K562 (cell line): ENCODE measurements around the gene HIF1A.

ENCODE experiments used
- CHCHD3 ChIP-seq: fragments of 250-450 bp; sonication (Bioruptor Pico); IDR thresholded peaks from 2 replicates; pipeline ENCODE4 v2.1.2; 2022; ENCODE audit warnings: mild to moderate bottlenecking
- CTCF ChIP-seq, 3 experiments: IDR thresholded peaks in 2 of 3; conservative IDR thresholded peaks in 1 of 3; 2 replicates each; pipeline ENCODE4 v1.5.1; 2011 to 2012; ENCODE audit warnings: low read length in 3 of 3, mild to moderate bottlenecking in 3 of 3, control low read depth in 2 of 3, improper control_type of control experiment in 1 of 3, inconsistent platforms in 1 of 3, low read depth in 1 of 3, mixed read lengths in 1 of 3, moderate library complexity in 1 of 3; ENCODE audit not compliant: insufficient read depth in 2 of 3
- E2F4 ChIP-seq: sonication (generic); formaldehyde crosslinking; IDR thresholded peaks from 2 replicates; pipeline ENCODE4 v1.8.0; 2022; ENCODE audit warnings: mild to moderate bottlenecking, low read depth, missing genetic modification reagents
- EP300 ChIP-seq: IDR thresholded peaks from 2 replicates; pipeline ENCODE4 v1.6.1; 2012; ENCODE audit warnings: low read length, improper control_type of control experiment
- EZH2 ChIP-seq: IDR thresholded peaks from 2 replicates; pipeline ENCODE4 v1.6.1; 2012; ENCODE audit warnings: low read depth, mild to moderate bottlenecking, inconsistent platforms, low read length, borderline replicate concordance
- MAFK ChIP-seq: IDR thresholded peaks from 2 replicates; pipeline ENCODE4 v1.6.1; 2011; ENCODE audit warnings: low read length, improper control_type of control experiment
- PHB2 ChIP-seq: fragments of 450-650 bp; IDR thresholded peaks from 2 replicates; pipeline ENCODE4 v1.6.1; 2017; ENCODE audit warnings: low read depth
- RCOR1 ChIP-seq, 2 experiments: IDR thresholded peaks; 2 replicates each; pipeline ENCODE4 v1.6.1; 2012; ENCODE audit warnings: low read depth in 2 of 2, low read length in 2 of 2, borderline replicate concordance in 1 of 2, improper control_type of control experiment in 1 of 2
- SMAD3 ChIP-seq: fragments of 450-650 bp; formaldehyde crosslinking; conservative IDR thresholded peaks from 2 replicates; pipeline ENCODE4 v1.4.0; 2020; ENCODE audit warnings: mild to moderate bottlenecking
- SRF ChIP-seq, 2 experiments: fragments of 250-450, 450-650 bp in 1 of 2; sonication (Bioruptor Pico) in 1 of 2; sonication (generic) in 1 of 2; formaldehyde crosslinking; IDR thresholded peaks; 2 replicates each; pipeline versions ENCODE4 v1.5.0 to v1.5.1; 2020 to 2022; ENCODE audit warnings: mild to moderate bottlenecking in 1 of 2, missing genetic modification reagents in 1 of 2
- ZNF699 ChIP-seq: fragments of 250-450 bp; sonication (Bioruptor Pico); IDR thresholded peaks from 2 replicates; pipeline ENCODE4 v1.8.0; 2021; ENCODE audit warnings: mild to moderate bottlenecking, moderate library complexity; ENCODE audit not compliant: insufficient replicate concordance

GRCh38 chr14:61659582-61659981, 35.7 kb upstream of the HIF1A start:
- no peak for TF ChIP-seq SRF (CRISPR knock-in tag; IDR thresholded peaks at IDR 0.05)
- TF ChIP-seq EZH2: no peak
- TF ChIP-seq E2F4 (CRISPR knock-in tag): no peak
- no peak for TF ChIP-seq EP300
- TF ChIP-seq CTCF (IDR thresholded peaks at IDR 0.05 in 2 of 3, conservative IDR thresholded peaks at IDR 0.05 in 1 of 3; ENCODE audit: insufficient read depth in 2 of 3, low read depth in 1 of 3, low read length in 3 of 3): no peak
- no peak for TF ChIP-seq ZNF699
- TF ChIP-seq RCOR1 (IDR thresholded peaks at IDR 0.05; ENCODE audit: borderline replicate concordance in 1 of 2, low read depth in 2 of 2, low read length in 2 of 2): no peak
- no peak for TF ChIP-seq CHCHD3 (CRISPR knock-in tag)
- no peak for TF ChIP-seq MAFK
- TF ChIP-seq SMAD3 (CRISPR knock-in tag): no peak
- TF ChIP-seq PHB2: no peak
